ENCODE measurements around the gene DEPDC4.

GRCh38 chr12:100199023-100199346 is 67.9 kb downstream of the DEPDC4 start:
- TF ChIP-seq CTCF (IDR thresholded peaks at IDR 0.05; ENCODE audit: low read length) (no peak), EZH2 (optimal IDR thresholded peaks at IDR 0.05; ENCODE audit: low read depth, low read length) (no peak)

All from MM.1S (cell line).